CD4-positive, alpha-beta T cell treated with Interleukin-4 for 4 hours (primary cell): Measurements from ENCODE around the gene AKAP5.
A peak's percentile ranks its signal among the peaks of the same experiment; 100 is the strongest.

Source experiments
- DNase-seq: peaks from one replicate; pipeline ENCODE4 v3.0.0-alpha.2; 2020

The AKAP5 gene

GRCh38 chr14:64461221-64461620, 4.1 kb upstream of the AKAP5 start:
- no peak for DNase-seq

- no peak for DNase-seq
These were observed 2.1 kb upstream of the AKAP5 start for GRCh38 chr14:64463195-64463594.

GRCh38 chr14:64463873-64464272, 1.4 kb upstream of the AKAP5 start:
- no peak for DNase-seq

- DNase-seq = no peak
These were observed 648 bp upstream of the AKAP5 start for GRCh38 chr14:64464651-64465050.

GRCh38 chr14:64465831-64466554, 694 bp downstream of the AKAP5 start:
- DNase-seq = peak; percentile 13

GRCh38 chr14:64467101-64467500, 1.8 kb downstream of the AKAP5 start:
- DNase-seq = no peak

- DNase-seq = no peak
These were observed 2.3 kb downstream of the AKAP5 start for GRCh38 chr14:64467566-64467965.

GRCh38 chr14:64468451-64468850, 3.2 kb downstream of the AKAP5 start:
- DNase-seq = no peak

- DNase-seq = no peak
These were observed 8.7 kb downstream of the AKAP5 start for GRCh38 chr14:64474041-64474440.

- DNase-seq = no peak
These were observed 9.4 kb downstream of the AKAP5 start for GRCh38 chr14:64474698-64475097.

- DNase-seq = no peak
These were observed 10.4 kb downstream of the AKAP5 start for GRCh38 chr14:64475585-64476273.

- DNase-seq = no peak
These were observed 11.1 kb downstream of the AKAP5 start for GRCh38 chr14:64476438-64476837.

- peak; percentile 53 for DNase-seq
These were observed 13.4 kb downstream of the AKAP5 start for GRCh38 chr14:64478634-64479250.

GRCh38 chr14:64488590-64489099, 23.3 kb downstream of the AKAP5 start:
- no peak for DNase-seq

- no peak for DNase-seq
These were observed 26.3 kb downstream of the AKAP5 start for GRCh38 chr14:64491637-64492036.

- no peak for DNase-seq
These were observed 28.2 kb downstream of the AKAP5 start for GRCh38 chr14:64493455-64493854.

- no peak for DNase-seq
These were observed 30.0 kb downstream of the AKAP5 start for GRCh38 chr14:64495252-64495651.

- DNase-seq = peak; percentile 17
These were observed 31.5 kb downstream of the AKAP5 start for GRCh38 chr14:64496764-64497163.

GRCh38 chr14:64500088-64500487, 34.8 kb downstream of the AKAP5 start:
- no peak for DNase-seq

- DNase-seq = peak; percentile 48
These were observed 36.3 kb downstream of the AKAP5 start for GRCh38 chr14:64501411-64502171.

GRCh38 chr14:64502456-64502855, 37.2 kb downstream of the AKAP5 start:
- DNase-seq = peak; percentile 22

- peak; percentile 30 for DNase-seq
These were observed 37.7 kb downstream of the AKAP5 start for GRCh38 chr14:64502887-64503433.
